ENCODE data around the gene ARF1. TPM values are rescaled to one million over a fixed set of nuclear protein-coding genes. Genes with fewer than 3 reads are reported as not detected.
A peak's percentile ranks its signal among the peaks of the same experiment; 100 is the strongest.

The ARF1 gene
- polyA plus RNA-seq, 1 donor (not counting 4 experiments of a cell fraction or from before 2014, with no cell fraction given) = 295 TPM

DNA sequence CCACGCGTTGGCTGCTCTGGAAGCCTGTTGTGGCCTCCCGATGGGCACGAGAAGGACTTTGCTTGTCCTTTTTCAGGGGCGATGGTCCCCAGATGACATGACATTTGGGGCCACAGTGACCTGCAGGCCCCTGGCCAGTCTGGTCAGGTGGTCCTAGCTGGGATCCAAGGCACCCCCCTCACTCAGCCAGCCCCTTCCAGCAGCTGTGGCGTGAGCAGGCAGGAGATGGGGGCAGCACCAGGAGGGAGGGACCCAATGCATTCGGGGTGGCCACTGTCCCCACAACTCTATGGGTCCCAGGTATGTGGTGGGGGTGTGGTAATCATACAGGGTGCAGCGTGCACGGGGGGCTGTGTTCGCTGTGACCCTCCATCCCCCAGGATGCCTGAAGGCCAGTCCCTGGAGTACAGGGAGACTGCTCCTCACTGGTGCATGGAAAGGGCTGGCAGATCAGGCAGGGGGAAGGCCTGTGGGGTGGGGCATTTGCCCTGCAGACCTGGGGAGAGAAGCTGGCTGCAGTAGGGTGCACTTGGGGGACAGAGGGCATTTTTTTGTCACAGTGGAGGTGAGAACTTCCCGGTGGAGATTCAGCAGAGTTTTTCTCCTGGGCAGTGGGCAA lies 44.0 kb upstream of the ARF1 start:
- FAIRE-seq (no peak), DNase-seq (ENCODE audit: low read depth, low spot score) (no peak)
- Histone ChIP-seq H2AFZ (ENCODE audit: control insufficient read depth, low read length) (no peak overlapping the region), H3K4me3 (ENCODE audit: control insufficient read depth in 2 of 3, extremely low read depth in 1 of 3, insufficient read depth in 2 of 3, low read depth in 1 of 3, low read length in 3 of 3) (no peak overlapping the region), H3K4me1 (ENCODE audit: control insufficient read depth, extremely low read depth, insufficient read depth, low read length) (no peaks in the 10 kb centered on the region), H3K27me3 (ENCODE audit: control insufficient read depth, extremely low read depth, insufficient read depth, low read length) (peaks cover 41% of the 10 kb centered on the region), H3K27ac (ENCODE audit: control insufficient read depth, insufficient read depth, low read length) (no peak overlapping the region), H3K9me1 (ENCODE audit: control insufficient read depth, extremely low read depth, insufficient read depth, low read length) (no peaks in the 10 kb centered on the region), H4K20me1 (ENCODE audit: control insufficient read depth, extremely low read depth, insufficient read depth, low read length) (no peaks in the 10 kb centered on the region), H3K9ac (ENCODE audit: control insufficient read depth, extremely low read depth, insufficient read depth, low read length) (peak overlapping the region; percentile 9), H3K4me2 (ENCODE audit: control insufficient read depth, extremely low read depth, insufficient read depth, low read depth, low read length) (no peak overlapping the region), H3K9me3 (ENCODE audit: control insufficient read depth, low read depth, low read length) (peaks cover 2% of the 10 kb centered on the region), H3K79me2 (ENCODE audit: control insufficient read depth, insufficient read depth, low read length) (no peaks in the 10 kb centered on the region), H3K36me3 (ENCODE audit: control insufficient read depth in 2 of 2, extremely low read depth in 1 of 2, insufficient read depth in 2 of 2, low read length in 2 of 2) (no peaks in the 10 kb centered on the region)
- TF ChIP-seq EZH2 (IDR thresholded peaks at IDR 0.05; ENCODE audit: low read length) (no peak), CTCF (optimal IDR thresholded peaks at IDR 0.05 in 1 of 3, IDR thresholded peaks at IDR 0.05 in 1 of 3, conservative IDR thresholded peaks at IDR 0.05 in 1 of 3; ENCODE audit: extremely low read depth in 1 of 3, insufficient read depth in 2 of 3, low read length in 3 of 3) (no peak)
- dilution Hi-C loops (cut with MboI; ENCODE audit: extremely low pct_ligation_motif_present, low sequenced_read_pairs) = no loop called here

- no peak for DNase-seq (ENCODE audit: low read depth, low spot score)
- Histone ChIP-seq H3K4me1 (ENCODE audit: control insufficient read depth, extremely low read depth, insufficient read depth, low read length) (no peaks in the 10 kb centered on the region), H4K20me1 (ENCODE audit: control insufficient read depth, extremely low read depth, insufficient read depth, low read length) (no peaks in the 10 kb centered on the region), H3K4me2 (ENCODE audit: control insufficient read depth, extremely low read depth, insufficient read depth, low read depth, low read length) (no peak overlapping the region), H3K27me3 (ENCODE audit: control insufficient read depth, extremely low read depth, insufficient read depth, low read length) (peaks cover 42% of the 10 kb centered on the region), H3K36me3 (ENCODE audit: control insufficient read depth in 2 of 2, extremely low read depth in 1 of 2, insufficient read depth in 2 of 2, low read length in 2 of 2) (no peaks in the 10 kb centered on the region), H3K79me2 (ENCODE audit: control insufficient read depth, insufficient read depth, low read length) (no peaks in the 10 kb centered on the region), H3K9me3 (ENCODE audit: control insufficient read depth, low read depth, low read length) (peaks cover 2% of the 10 kb centered on the region), H3K4me3 (ENCODE audit: control insufficient read depth in 2 of 3, extremely low read depth in 1 of 3, insufficient read depth in 2 of 3, low read depth in 1 of 3, low read length in 3 of 3) (no peak overlapping the region), H3K27ac (ENCODE audit: control insufficient read depth, insufficient read depth, low read length) (no peak overlapping the region), H2AFZ (ENCODE audit: control insufficient read depth, low read length) (no peak overlapping the region), H3K9me1 (ENCODE audit: control insufficient read depth, extremely low read depth, insufficient read depth, low read length) (no peaks in the 10 kb centered on the region), H3K9ac (ENCODE audit: control insufficient read depth, extremely low read depth, insufficient read depth, low read length) (no peak overlapping the region)
- no peak for TF ChIP-seq CTCF (optimal IDR thresholded peaks at IDR 0.05 in 1 of 3, IDR thresholded peaks at IDR 0.05 in 1 of 3, conservative IDR thresholded peaks at IDR 0.05 in 1 of 3; ENCODE audit: extremely low read depth in 1 of 3, insufficient read depth in 2 of 3, low read length in 3 of 3)
- no peak for TF ChIP-seq EZH2 (IDR thresholded peaks at IDR 0.05; ENCODE audit: low read length)
- no peak for FAIRE-seq
- dilution Hi-C loops (cut with MboI; ENCODE audit: extremely low pct_ligation_motif_present, low sequenced_read_pairs) = no loop called here
These were observed 43.3 kb upstream of the ARF1 start for GRCh38 chr1:228039006-228039903.

All from keratinocyte (primary cell).